CD4-positive, alpha-beta T cell treated with Interleukin-4 for 4 hours (primary cell): ENCODE data around the gene ECD.

ENCODE experiments used
- DNase-seq: peaks from one replicate; pipeline ENCODE4 v3.0.0-alpha.2; 2020

The ECD gene

DNA sequence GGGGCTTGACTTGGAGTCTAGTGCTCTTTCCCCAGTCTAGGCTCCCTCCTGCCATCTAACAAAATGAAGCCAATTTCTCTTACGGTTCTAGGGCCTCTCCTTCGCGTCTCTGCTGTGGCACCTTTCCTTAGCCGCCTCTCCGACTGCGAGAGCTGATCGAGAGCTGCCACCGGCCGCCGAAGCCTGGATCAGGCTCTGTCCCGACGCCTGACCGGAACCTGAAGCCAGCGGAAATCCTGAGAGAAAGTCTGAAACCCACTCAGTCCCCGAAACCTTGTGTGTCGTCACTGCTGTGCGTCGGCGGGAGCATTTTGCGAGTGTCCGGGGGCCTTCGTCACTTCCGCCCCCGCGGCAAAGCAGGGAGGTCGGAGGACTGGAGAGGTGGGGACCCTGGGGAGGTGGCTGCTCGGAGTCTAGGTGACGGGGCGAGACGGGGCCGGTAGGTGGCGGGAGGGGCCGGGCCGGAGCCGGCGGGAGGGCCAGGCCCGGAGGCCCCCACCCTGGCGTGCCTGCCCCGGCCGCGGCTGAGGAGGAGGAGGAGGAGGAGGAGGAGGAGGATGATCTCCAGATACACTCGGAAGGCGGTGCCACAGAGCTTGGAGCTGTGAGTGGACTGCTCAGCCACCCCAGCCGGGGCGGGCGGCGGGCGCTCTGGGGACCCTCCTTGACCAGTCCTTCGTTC, at the start of gene ECD, which contains the start of gene FAM149B1:
ECD (minus strand) TSS at position 226 of the 682 bp plus-strand sequence. CDS start 4,071 bp downstream, outside the sequence.
FAM149B1 (plus strand) TSS at position 337 of the 682 bp plus-strand sequence; CDS start at position 558, 221 bp downstream.
- peak; percentile 87 for DNase-seq

GRCh38 chr10:73215749-73216148, 47.9 kb upstream of the ECD start:
- DNase-seq = no peak

GRCh38 chr10:73211106-73211811, 43.5 kb upstream of the ECD start:
- no peak for DNase-seq

- DNase-seq = no peak
Observed at GRCh38 chr10:73210395-73211105, 42.7 kb upstream of the ECD start.

GRCh38 chr10:73209705-73210104, 41.9 kb upstream of the ECD start:
- DNase-seq = no peak

DNA sequence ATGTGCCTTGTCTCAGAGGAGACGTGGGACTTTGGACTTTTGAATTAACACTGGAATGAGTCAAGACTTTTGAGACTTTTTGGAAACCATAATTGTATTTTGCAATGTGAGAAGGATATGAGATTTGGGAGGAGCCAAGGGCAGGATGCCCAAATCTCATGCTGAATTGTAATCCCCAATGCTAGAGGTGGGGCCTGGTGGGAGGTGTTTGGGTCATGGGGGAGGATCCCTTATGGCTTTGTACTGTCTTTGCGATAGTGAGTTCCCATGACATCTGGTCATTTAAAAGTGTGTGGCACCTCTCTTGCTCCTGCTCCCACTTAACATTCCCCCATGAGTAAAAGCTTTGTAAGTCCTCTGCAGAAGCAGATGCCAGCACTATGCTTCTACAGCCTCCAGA, 40.1 kb upstream of the ECD start:
- DNase-seq = no peak

- no peak for DNase-seq
Observed at GRCh38 chr10:73206385-73206784, 38.6 kb upstream of the ECD start.

- no peak for DNase-seq
Observed at GRCh38 chr10:73205890-73206289, 38.1 kb upstream of the ECD start.

DNA sequence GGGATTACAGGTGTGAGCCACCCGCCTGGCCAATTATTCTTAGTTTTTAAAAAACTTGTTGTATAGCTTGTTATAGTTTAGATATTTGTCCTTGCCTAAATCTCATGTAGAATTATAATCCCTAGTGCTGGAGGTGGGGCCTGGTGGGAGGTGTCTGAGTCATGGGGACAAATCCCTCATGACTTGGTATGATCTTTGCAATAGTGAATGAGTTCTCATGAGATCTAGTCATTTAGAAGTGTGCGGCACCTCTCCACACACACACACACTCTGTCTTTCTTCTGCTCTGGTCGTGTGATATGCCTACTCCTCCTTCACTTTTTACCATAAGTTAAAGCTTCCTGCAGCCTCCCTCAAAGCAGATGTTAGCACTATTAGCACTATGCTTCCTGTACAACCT, 37.3 kb upstream of the ECD start:
- no peak for DNase-seq

DNA sequence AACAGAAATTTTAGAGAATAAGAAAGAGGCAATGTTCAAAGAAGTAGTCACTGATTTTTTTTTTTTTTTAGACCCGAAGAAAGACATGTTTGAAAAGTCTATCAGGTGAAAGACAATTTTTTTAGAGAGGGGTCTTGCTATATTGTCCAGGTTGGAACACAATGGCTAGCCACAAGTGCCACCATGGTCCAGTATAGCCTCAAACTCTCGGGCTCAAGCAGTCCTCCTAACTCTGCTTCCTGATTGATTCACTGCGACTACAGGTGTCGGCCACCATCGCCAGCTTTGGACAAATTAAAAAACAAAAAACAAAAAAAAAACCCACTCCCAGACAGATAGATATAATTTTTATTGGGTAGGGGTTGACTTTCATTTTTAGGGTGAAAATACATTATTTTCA, 22.4 kb upstream of the ECD start:
- no peak for DNase-seq

DNA sequence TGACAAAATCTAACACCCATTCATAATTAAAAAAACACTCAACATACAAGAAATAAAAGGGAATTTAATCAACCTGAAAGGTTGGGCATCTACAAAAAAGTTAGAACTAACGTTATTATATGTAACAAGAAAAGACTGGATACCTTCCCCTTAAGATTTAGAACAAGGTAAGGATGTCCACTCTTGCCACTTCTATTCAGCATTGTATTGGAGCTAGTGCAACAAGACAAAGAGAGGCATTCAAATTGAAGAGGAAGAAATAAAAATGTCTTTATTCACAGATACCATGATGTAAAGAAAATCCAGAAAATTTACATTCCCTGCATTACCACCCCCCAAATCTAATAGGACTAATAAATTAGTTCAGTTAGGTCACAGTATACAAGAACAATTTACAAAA, 18.5 kb upstream of the ECD start:
- no peak for DNase-seq

DNA sequence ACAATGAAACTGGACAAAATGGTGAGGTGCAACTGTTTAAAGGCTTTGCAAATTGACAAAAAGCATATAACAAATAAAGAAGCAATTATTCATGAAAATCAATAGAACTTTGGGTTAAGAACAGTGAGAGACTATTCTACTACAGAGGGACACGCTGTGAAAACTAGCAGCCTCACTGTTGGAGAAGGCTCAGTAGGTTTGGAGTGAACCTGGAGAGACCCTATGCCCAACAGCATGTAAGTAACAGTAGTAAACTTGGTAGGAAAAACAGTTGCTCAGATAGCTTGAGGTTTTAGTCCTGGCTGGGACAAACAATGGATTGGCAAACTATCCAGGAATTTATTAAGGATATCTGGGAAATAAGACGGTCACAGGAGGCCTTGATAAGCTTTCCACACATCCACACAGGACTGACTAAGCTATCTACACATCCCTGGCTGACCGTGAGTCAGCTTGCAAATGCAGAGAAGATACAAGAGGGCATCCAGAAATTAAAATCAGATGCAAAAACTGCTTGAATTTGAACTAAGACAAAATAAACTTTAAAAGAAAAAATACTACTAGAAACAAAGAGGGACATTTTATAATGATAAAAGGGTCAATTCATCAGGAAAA, 16.0 kb upstream of the ECD start:
- DNase-seq = no peak

DNA sequence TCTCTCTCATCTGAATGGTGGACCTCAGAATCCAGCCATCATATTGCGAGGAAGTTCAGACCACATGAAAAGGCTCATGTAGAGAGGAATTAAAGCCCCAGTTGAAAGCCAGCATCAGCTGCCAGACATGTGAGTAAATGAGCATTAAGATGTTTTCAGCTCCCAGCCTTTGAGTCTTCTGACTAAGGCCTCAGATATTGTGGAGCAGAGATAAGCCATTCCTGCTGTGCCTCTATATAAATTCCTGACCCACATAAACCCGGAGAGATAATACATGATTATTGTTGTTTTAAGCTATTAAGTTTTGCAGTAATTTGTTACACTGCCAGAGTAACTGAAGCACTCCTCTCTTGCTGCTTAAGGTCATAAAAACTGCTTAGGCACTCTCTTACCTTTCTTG, 14.8 kb upstream of the ECD start:
- no peak for DNase-seq

DNA sequence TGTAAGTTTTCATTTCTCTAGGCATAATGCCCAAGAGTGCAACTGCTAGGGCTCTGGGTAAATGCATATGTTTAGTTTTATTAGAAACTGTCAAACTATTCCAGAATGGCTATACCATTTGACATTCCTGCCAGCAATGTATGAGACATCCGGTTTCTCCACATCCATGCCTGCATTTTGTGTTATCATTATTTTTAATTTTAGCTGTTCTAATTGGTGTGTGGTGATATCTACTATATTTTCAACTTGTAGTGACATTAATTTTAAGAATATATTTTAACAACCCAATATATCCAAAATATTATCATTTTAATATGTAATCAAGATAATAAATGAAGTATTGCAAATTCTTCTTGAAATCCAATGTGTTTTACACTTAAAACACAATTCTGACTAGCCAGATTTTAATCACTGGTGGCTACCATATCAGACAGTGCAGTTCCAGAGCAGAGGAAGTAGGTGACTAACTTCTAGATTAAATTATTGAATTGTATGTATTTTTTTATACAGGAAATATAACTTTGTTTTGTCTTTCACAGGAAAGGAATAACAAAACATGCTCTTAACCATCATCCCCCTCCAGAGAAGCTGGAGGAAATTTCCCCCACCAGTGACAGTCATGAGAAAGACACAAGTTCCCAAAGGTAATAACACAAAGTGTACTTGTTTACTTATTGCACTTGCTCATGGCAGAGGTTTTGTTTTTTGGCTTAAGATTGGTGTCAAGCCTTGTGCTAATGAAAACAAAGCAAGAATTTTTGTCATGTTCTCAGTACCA, 6.5 kb upstream of the ECD start:
- no peak for DNase-seq

DNA sequence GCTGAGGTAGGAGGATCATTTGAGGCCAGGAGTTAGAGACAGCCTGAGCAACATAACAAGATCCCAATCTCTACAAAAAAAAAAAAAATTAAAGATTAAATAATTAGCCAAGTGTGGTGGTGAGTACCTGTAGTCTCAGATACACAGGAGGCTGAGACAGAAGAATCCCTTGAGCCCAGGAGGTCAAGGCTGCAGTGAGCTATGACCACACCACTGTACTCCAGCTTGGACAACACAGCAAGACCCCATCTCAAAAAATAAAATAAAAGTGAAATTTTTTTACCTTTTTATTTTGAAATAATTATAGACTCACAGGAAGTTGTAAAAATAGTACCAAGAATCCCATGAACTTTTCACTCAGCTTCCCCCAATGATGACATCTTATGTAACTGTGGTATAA, 5.1 kb upstream of the ECD start:
- DNase-seq = no peak

GRCh38 chr10:73169320-73169719, 1.5 kb upstream of the ECD start:
- no peak for DNase-seq

- no peak for DNase-seq
Observed at GRCh38 chr10:73168465-73168803, 626 bp upstream of the ECD start.

- peak; percentile 2 for DNase-seq
Observed at GRCh38 chr10:73167458-73167782, 388 bp downstream of the ECD start.

DNA sequence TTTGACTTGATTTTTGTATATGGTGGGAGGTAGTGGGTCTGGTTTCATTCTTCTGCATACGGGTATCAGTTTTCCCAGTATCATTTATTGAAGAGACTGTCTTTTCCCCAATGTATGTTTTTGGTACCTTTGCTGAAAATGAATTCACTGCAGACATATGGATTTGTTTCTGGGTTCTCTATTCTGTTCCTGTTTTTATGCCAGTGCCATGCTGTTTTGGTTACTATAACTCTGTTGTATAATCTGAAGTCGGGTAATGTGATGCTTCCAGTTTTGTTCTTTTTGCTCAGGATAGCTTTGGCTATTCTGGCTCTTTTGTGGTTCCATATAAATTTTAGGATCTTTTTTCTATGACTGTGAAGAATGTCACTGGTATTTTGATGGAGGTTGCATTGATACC, 836 bp downstream of the ECD start:
- DNase-seq = no peak

- DNase-seq = no peak
Observed at GRCh38 chr10:73163096-73163495, 4.7 kb downstream of the ECD start.

- DNase-seq = no peak
Observed at GRCh38 chr10:73161662-73162061, 6.1 kb downstream of the ECD start.

GRCh38 chr10:73161079-73161478, 6.7 kb downstream of the ECD start:
- no peak for DNase-seq
